Esophagus squamous epithelium (tissue), 5 donors: ENCODE measurements around the gene EGR2. TPM values are rescaled to one million over a fixed set of nuclear protein-coding genes. Genes with fewer than 3 reads are reported as not detected.

ENCODE experiments used
- DNase-seq: peaks from one replicate; lab custom pipeline; 2025; lab: John Stamatoyannopoulos, UW
- H3K27ac ChIP-seq, 4 donors: fragments of 200-600 bp; sonication (generic); one replicate each; pipeline ENCODE4 v1.5.1; 2016 to 2019; ENCODE audit warnings: mild to moderate bottlenecking in 1 of 4
- H3K27me3 ChIP-seq, 4 donors: fragments of 200-600 bp; sonication (generic); 1 replicate in 3 of 4; 2 replicates in 1 of 4; pipeline versions ENCODE4 v1.5.1 to v1.6.0; 2017 to 2021; ENCODE audit warnings: antibody characterized with exemption in 1 of 4
- H3K36me3 ChIP-seq, 3 donors: fragments of 200-600 bp; sonication (generic); one replicate each; pipeline ENCODE4 v1.5.1; 2016 to 2019
- H3K4me1 ChIP-seq, 3 donors: fragments of 200-600 bp; sonication (generic); one replicate each; pipeline ENCODE4 v1.5.1; 2017 to 2019
- H3K4me3 ChIP-seq, 4 donors: fragments of 200-600 bp; sonication (generic); 1 replicate in 3 of 4; 2 replicates in 1 of 4; pipeline ENCODE4 v1.5.1; 2016 to 2019; ENCODE audit warnings: mild to moderate bottlenecking in 2 of 4, moderate library complexity in 1 of 4
- H3K9me3 ChIP-seq, 3 donors: fragments of 200-600 bp; sonication (generic); one replicate each; pipeline ENCODE4 v1.5.1; 2016 to 2019
- CTCF ChIP-seq, 6 experiments: fragments of 450-650 bp in 4 of 6; fragments of 200-600 bp in 2 of 6; sonication (generic) in 2 of 6; IDR thresholded peaks; one replicate each; pipeline ENCODE4 v1.5.1; 2016 to 2019; ENCODE audit warnings: antibody characterized with exemption in 6 of 6, mild to moderate bottlenecking in 4 of 6, moderate library complexity in 4 of 6
- POLR2A ChIP-seq, 4 donors: fragments of 450-650 bp; IDR thresholded peaks; one replicate each; pipeline ENCODE4 v1.6.1; 2017; ENCODE audit warnings: antibody characterized with exemption in 4 of 4, mild to moderate bottlenecking in 4 of 4, moderate library complexity in 3 of 4
- WGBS, 2 donors: methylation state at CpG; one replicate each; pipeline ENCODE4 v1.1.5; 2018; 5-methylcytosine and 5-hydroxymethylcytosine counted together
- intact Hi-C: fragments of 100-400 bp; cut with DNase I; formaldehyde crosslinking; loops from one replicate; pipeline ENCODE4 v1.15.0; 2022
- total RNA-seq, 4 donors: library from RNA; depleted of rRNA; stranded (reverse); fragments of >200 nt; gene quantifications; one replicate each; pipeline ENCODE4 v1.1.0, GENCODE V29; 2016
- donor health status: DM: yes; HTN: yes; CAD: no.

Gene EGR2
- total RNA-seq, 4 donors from 2014 or later = under 0.01 to 0.62 (median 0.48) TPM

GRCh38 chr10:62831346-62831745 is 15.2 kb upstream of the EGR2 start:
- 20 to 28% methylated on average over 2 of the region's 2 CpGs for WGBS, 2 donors
- DNase-seq = no peak
- H3K4me3 ChIP-seq = no peak overlapping the region
- H3K27me3 ChIP-seq = no peaks in the 10 kb centered on the region
- no peaks in the 10 kb centered on the region for H3K9me3 ChIP-seq
- TF ChIP-seq POLR2A (IDR thresholded peaks at IDR 0.05) = no peak
- no peaks in the 10 kb centered on the region for H3K4me1 ChIP-seq
- no peaks in the 10 kb centered on the region for H3K36me3 ChIP-seq
- no peak overlapping the region for H3K27ac ChIP-seq
- intact Hi-C loops = no loop called here

DNA sequence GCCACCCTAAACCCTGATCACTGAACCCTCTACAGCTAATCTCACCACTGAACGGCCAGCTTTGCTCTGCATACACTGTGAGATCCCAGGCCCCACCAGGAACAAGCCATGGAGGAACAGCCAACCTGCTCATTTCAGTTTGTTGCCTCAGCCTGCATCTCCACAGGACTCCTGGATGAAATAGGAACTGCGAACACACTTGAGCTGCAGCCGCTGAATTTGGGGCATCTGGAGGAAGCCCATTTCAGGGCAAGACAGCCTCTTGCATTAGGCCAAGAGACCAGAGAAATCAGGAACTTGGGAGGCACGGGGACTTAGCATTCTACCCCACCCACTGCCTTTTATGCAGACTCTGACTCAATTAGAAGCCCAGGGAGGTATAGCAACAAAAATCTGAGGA is 14.5 kb upstream of the EGR2 start:
- no peaks in the 10 kb centered on the region for H3K27me3 ChIP-seq
- intact Hi-C loops = no loop called here
- no peak overlapping the region for H3K4me3 ChIP-seq
- no peaks in the 10 kb centered on the region for H3K9me3 ChIP-seq
- 43 to 77% methylated on average over 3 of the region's 4 CpGs for WGBS, 2 donors
- DNase-seq = no peak
- H3K36me3 ChIP-seq = no peaks in the 10 kb centered on the region
- H3K27ac ChIP-seq = no peak overlapping the region
- TF ChIP-seq CTCF (IDR thresholded peaks at IDR 0.05) (no peak), POLR2A (IDR thresholded peaks at IDR 0.05) (no peak)
- no peaks in the 10 kb centered on the region for H3K4me1 ChIP-seq

DNA sequence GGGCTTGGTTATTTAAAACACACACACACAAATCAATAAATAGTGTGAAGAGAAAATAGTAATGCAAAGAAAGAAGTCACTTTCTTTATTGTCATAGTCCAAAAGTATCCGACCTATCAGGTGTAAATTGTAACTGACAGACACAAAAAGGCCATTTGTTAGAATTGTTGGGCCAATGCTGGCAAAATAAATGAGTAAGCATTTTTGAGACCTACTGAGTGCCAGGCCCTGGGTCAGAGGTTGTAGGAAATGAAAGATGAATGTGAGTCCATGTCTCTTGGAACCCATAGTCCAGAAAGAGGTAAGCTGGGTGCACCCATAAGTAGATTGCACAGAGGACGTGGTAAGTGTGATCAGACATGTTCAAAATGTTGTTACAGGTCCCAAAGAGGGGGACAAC is 13.5 kb upstream of the EGR2 start:
- TF ChIP-seq POLR2A (IDR thresholded peaks at IDR 0.05) (no peak), CTCF (IDR thresholded peaks at IDR 0.05) (no peak)
- 59 to 75% methylated on average over 2 of the region's 2 CpGs for WGBS, 2 donors
- Histone ChIP-seq H3K27ac (no peak overlapping the region), H3K27me3 (no peaks in the 10 kb centered on the region), H3K4me3 (no peak overlapping the region), H3K9me3 (no peaks in the 10 kb centered on the region), H3K36me3 (no peaks in the 10 kb centered on the region), H3K4me1 (no peaks in the 10 kb centered on the region)
- no peak for DNase-seq
- intact Hi-C loops = no loop called here

DNA sequence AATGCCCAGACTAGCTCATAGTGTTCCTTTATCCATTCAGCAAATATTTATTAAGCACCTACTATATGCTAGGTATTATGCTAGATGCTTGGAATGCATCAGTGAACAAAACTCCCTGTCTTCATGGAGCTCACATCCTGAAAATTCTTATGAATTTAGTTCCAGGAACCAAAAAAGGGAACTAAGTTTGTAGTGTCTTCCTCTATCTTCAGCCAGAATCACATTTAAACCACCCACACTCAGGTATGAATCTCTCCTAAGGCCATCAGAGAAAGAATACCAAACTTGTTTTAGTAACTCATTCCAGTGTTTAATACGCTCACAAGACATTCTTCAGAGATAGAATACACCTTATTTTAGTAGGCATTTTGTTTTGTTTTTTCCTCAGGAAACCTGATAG is 10.1 kb upstream of the EGR2 start:
- Histone ChIP-seq H3K36me3 (no peaks in the 10 kb centered on the region), H3K9me3 (no peaks in the 10 kb centered on the region), H3K27ac (no peak overlapping the region), H3K27me3 (peaks cover 0 to 13% (median 0%) of the 10 kb centered on the region in 4 donors), H3K4me1 (no peaks in the 10 kb centered on the region), H3K4me3 (no peak overlapping the region)
- TF ChIP-seq CTCF (IDR thresholded peaks at IDR 0.05) (no peak), POLR2A (IDR thresholded peaks at IDR 0.05) (no peak)
- 84 to 100% methylated on average over 1 of the region's 1 CpG for WGBS, 2 donors
- no peak for DNase-seq
- intact Hi-C loops = no loop called here

DNA sequence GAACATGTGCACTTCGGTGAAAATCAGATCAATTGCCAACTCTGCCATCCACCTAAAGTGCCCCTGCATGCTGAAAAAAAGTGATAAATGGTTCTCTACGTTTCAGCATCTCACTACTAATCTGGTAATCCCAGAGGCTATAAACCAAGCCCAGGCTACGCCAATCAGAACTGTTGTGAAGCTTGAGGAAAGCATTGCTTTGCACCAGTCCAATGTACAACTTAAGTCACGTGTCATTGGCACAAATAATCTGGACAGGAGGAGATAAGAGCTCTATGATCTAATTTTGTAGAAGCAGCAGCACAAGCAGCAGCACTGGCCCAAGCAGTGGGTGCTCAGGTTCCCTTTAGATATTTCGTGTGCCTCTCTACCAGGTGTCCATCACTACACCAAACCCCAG is 4.4 kb upstream of the EGR2 start:
- H3K27me3 ChIP-seq = peaks cover 0 to 51% (median 3%) of the 10 kb centered on the region in 4 donors
- H3K27ac ChIP-seq = no peak overlapping the region
- intact Hi-C loops = no loop called here
- no peak for DNase-seq
- H3K9me3 ChIP-seq = no peaks in the 10 kb centered on the region
- no peak overlapping the region for H3K4me3 ChIP-seq
- H3K4me1 ChIP-seq = peaks cover 11 to 29% (median 20%) of the 10 kb centered on the region in 3 donors
- no peak for TF ChIP-seq CTCF (IDR thresholded peaks at IDR 0.05)
- TF ChIP-seq POLR2A (IDR thresholded peaks at IDR 0.05) = no peak
- WGBS, 2 donors = 59 to 75% methylated on average over 4 to 5 of the region's 5 CpGs
- no peaks in the 10 kb centered on the region for H3K36me3 ChIP-seq
